ENCODE results near the gene NEK6.

Gene NEK6

GRCh38 chr9:124399968-124400940, 142.5 kb downstream of the NEK6 start:
- DNase-seq (ENCODE audit: low read depth) = no peak
